Esophagus muscularis mucosa (tissue), 3 donors: ENCODE measurements around the gene CMA1.

ENCODE experiments used
- CTCF ChIP-seq, 3 experiments: fragments of 200-600 bp in 2 of 3; fragments of 450-650 bp in 1 of 3; sonication (generic) in 2 of 3; IDR thresholded peaks; one replicate each; pipeline ENCODE4 v1.5.1; 2017 to 2019; ENCODE audit warnings: antibody characterized with exemption in 3 of 3, mild to moderate bottlenecking in 2 of 3, moderate library complexity in 1 of 3
- POLR2A ChIP-seq: fragments of 450-650 bp; IDR thresholded peaks from one replicate; pipeline ENCODE4 v1.6.1; 2017; ENCODE audit warnings: antibody characterized with exemption, moderate library complexity, mild to moderate bottlenecking, low read depth
- POLR2AphosphoS5 ChIP-seq, 2 donors: sonication (generic); formaldehyde crosslinking; IDR thresholded peaks; one replicate each; pipeline ENCODE4 v1.6.1; 2017; ENCODE audit warnings: antibody characterized with exemption in 2 of 2

GRCh38 chr14:24481622-24482324 is 26.3 kb downstream of the CMA1 start:
- TF ChIP-seq CTCF (IDR thresholded peaks at IDR 0.05) (peak in 2 of 3 experiments; percentile 11 to 44), POLR2AphosphoS5 (IDR thresholded peaks at IDR 0.05) (no peak), POLR2A (no peak)
